Measurements from ENCODE around the gene SLC9A1. TPM values are rescaled to one million over a fixed set of nuclear protein-coding genes. Genes with fewer than 3 reads are reported as not detected.
"Not testable (repeated sequence)": the region's sequence is repeated elsewhere in the genome, so short reads cannot be mapped to it uniquely, and the experiment has no call there.

The SLC9A1 gene
- total RNA-seq, 1 donor from 2014 or later, result 5.6 TPM

DNA sequence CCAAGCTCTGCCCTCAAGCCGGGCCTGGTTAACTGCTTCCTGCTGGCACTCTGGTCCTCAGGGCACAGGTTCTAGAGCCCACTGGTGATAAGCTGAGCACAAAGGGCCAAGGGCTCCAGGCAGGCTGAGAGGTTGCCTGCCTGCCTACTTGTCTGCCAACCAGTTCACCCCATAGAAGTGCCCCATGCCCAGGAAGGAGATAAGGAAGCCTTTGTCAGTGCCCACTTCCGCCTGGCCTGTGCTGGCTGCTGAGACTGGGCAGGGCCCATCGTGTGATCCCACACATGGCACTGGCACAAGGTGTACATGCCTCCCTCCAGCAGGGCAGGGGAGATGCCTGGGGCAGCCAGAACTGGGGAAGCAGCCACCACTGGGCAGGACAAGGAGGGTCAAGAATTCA is 24.1 kb downstream of the SLC9A1 start:
- DNase-seq, result no peak

DNA sequence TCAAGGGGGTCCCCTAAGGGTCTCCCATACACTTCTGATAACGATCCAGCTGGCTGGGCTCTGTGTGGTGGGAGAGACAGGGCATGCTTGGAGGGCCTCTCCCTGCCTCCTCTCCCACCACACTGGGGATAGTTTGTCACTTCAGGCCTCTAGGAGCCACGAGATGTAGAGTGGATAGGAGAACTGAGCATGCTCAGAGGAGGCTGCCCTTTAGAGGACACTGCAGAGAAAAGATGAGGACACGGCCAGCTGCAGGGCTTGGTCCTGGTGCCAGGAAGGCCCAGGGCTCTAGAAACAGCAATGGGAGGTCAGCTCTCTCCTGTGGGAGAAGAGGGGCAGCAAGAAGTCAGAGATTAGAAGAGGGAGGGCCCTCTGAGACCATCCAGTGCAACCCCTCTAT is 25.7 kb downstream of the SLC9A1 start:
- DNase-seq, result no peak

- DNase-seq, result no peak
Observed at GRCh38 chr1:27127419-27127818, 27.5 kb downstream of the SLC9A1 start.

DNA sequence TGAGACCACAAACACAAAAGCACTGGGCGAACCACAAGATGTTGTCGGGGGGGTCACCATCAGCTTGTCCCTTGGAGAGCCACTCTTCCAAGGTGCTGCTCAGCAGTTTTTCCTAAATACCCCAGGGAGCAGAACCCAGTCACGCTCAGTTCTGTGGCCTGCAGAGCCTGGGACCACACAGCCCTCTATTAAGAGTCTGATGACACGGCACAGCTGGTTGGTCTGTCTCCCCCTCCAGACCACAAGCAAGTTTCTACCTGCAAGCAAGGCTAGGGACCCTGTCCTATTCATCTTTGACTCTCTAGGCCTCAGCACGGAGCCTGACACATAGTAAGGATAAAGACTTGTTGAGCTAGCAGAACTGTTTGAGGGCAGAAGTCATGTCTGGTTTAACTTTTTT is 28.5 kb downstream of the SLC9A1 start:
- DNase-seq, result no peak

GRCh38 chr1:27125125-27125524 is 29.8 kb downstream of the SLC9A1 start:
- DNase-seq, result not testable (repeated sequence)

GRCh38 chr1:27124405-27124804 is 30.5 kb downstream of the SLC9A1 start:
- DNase-seq, result no peak

DNA sequence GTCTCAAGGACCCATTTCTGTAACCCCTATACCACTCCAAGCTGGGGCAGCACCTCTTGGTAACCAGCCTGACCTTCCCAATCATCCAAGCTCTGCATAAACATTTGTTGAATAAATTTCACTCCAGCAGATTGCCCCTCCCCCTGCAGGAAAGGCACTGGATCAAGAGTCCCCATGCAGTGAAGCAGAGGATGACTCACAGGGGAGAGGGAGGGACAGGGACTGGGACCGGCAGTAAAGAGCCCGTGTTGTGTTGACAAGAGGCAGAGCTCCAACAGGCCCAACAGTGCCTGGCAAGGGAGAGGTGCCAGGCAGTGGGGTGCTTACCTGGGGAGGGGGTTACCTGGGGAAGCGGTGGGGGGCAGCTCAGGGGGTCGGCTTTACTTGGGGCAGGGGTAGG is 32.3 kb downstream of the SLC9A1 start:
- DNase-seq, result peak; percentile 87

- no peak for DNase-seq
Observed at GRCh38 chr1:27120854-27121253, 34.1 kb downstream of the SLC9A1 start.

GRCh38 chr1:27118440-27118689 is 36.6 kb downstream of the SLC9A1 start:
- DNase-seq, result no peak

DNA sequence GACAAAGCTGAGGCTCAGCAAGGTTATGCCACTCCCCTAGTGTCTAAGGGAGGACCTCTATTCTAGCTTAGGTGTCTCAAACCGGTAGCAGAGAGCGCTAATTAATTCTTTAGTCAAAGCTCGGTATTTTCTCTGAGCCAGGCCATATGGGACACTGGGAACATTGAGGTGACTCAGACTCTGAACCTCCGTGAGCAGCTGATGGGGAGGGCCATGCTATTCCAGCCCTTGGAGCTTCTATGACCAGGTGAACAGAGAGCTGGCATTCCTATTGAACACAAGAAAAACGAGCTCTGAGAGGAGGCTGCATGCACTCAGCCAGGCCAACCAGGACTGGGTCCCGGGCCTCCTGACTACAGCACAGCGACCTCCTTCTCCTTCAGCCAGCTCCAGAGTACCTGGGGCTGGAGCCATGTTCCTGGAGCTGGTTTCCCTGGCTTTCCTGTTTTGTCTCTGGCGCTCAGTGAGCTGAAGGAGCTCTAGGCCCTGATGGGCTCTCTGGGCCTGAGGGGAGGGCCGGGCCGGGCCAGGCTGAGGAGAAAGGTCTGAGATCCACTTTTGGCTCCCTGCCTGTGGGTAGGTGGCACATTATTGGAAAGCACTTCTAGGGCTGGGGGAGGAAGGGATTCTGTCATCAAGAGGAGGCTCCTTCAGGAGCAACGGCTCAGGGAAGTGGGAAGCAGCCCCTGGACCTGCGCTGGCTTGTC is 37.0 kb downstream of the SLC9A1 start:
- DNase-seq, result peak; percentile 36

GRCh38 chr1:27116697-27117096 is 38.2 kb downstream of the SLC9A1 start:
- no peak for DNase-seq

DNA sequence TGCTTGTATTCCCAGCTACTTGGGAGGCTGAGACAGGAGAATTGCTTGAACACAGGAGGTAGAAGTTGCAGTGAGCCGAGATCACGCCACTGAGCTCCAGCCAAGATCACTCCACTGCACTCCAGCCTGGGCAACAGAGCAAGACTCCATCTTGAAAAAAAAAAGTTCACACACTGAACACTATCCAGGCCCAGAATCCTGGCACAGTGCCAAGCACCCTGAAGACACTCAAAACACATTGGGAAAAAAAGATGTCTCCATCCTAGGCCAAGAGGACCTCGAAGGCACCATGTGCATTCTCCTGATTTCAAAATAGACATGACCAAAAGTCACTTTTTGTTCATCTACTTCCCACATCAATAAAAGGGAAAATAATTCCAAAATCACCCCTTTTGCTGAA is 38.7 kb downstream of the SLC9A1 start:
- no peak for DNase-seq

- DNase-seq, result no peak
Observed at GRCh38 chr1:27114546-27114945, 40.4 kb downstream of the SLC9A1 start.

- DNase-seq, result no peak
Observed at GRCh38 chr1:27113861-27114260, 41.1 kb downstream of the SLC9A1 start.

GRCh38 chr1:27111626-27112573 is 43.0 kb downstream of the SLC9A1 start:
- peak; percentile 100 for DNase-seq

GRCh38 chr1:27109103-27109822 is 45.7 kb downstream of the SLC9A1 start:
- no peak for DNase-seq

- no peak for DNase-seq
Observed at GRCh38 chr1:27108588-27108987, 46.3 kb downstream of the SLC9A1 start.

DNA sequence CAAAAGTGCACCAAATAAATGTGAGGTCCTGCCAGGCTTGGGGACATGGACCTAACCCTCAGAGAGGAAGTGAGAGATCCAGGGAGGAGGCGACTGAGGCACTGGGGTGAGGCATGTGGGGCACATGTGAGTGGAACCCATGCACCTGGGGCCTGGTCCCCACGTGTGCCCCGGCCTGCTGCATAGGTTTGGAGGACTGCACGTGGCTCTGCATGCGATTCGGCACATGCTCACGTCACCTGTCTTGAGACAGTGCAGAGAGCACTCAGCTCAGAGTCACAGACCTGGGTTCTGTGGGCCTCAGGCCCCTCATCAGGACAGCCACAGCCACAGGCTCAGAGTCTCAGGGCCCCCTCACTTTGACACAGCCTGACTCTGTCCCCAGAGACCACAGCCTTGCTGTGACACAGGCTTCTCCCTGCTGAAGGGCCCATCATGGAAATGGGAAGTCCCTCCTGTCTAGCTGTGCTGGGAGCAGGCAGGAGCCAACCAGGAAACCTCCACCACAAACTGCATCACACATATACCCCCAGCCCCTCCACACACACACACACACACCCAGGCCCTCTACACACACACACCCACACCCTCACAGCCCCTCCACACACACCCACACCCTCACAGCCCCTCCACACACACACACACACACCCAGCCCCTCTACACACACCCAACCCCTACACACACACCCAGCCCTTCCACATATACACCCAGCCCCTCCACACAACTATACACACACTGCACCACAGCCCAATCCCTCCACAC is 48.2 kb downstream of the SLC9A1 start:
- no peak for DNase-seq

- no peak for DNase-seq
Observed at GRCh38 chr1:27105018-27105417, 49.9 kb downstream of the SLC9A1 start.

GRCh38 chr1:27103498-27103897 is 51.4 kb downstream of the SLC9A1 start:
- DNase-seq, result no peak

DNA sequence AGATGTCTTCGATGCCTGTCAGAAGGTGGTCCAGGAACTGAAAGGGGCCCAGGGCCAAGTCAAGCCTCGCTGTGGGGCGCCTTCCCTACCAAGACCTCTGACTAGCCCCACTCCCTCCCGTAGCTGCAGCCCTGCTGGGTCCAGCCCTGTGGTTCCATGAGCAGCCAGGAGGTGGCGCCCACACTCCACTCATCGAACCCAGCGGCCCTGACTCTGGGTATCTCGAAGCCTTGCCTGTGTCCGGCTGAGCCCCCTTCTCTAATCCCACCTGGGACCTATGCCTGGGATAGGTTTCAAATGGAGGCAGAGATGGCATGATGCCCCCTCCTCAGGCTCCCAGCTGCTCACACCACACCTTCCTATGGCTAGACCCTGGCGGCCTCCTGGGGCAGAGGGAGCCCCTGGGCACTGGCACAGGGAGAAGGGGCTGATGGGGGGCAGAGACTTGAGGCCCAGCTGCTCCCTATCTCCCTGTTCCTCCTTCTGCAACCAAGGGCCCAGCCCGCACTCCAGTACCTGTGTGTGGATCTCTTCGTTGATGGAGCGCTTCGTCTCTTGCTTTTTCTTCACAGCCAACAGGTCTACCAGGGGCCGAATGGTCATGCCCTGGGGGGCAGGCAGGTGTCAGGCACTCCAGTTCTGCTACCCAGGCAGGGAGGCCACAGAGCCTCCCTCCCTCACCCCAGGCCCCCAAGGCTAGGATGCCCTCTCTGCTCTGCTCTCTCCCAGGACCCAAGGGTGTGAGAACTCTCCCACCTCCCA is 52.0 kb downstream of the SLC9A1 start:
- peak; percentile 80 for DNase-seq

DNA sequence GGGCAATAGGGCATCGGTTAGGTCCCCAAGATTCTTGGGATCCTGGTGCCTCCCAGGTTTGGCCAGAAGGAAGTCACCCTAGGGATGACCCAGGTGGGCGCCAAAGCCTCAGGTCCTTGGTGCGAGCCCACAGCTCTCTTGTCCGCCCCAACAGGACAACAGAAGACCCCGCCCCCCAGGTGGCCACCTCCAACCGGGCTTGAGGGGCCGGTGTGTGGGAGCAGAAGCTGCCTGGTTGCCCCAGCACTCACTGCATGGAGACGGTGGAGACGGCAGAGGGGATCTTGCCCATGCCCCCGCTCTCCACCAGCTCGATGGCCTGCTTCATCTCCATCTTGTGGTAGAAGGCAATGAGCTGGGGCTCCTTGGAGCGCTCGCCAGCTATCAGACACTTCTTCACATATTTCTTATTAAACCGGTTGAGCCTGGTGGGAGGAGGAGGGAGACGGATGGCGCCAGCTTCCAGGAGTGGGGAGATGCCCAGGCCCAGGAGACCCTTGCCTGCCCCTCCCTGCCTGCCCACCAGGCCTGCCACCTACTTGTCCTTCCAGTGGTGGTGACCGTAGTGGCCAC is 52.7 kb downstream of the SLC9A1 start:
- DNase-seq, result no peak

Data from dermis blood vessel endothelial cell (primary cell).